LNCAP (cell line): ENCODE measurements around the gene CMSS1.

Experiments
- CTCF ChIP-seq: fragments of 450-650 bp; IDR thresholded peaks from 2 replicates; pipeline ENCODE4 v1.5.1; 2017; ENCODE audit warnings: mild to moderate bottlenecking

Gene CMSS1

GRCh38 chr3:100104442-100104798 is 286.8 kb downstream of the CMSS1 start:
- TF ChIP-seq CTCF: no peak

GRCh38 chr3:100104817-100105413 is 287.3 kb downstream of the CMSS1 start:
- no peak for TF ChIP-seq CTCF

GRCh38 chr3:100105501-100105900 is 287.8 kb downstream of the CMSS1 start:
- no peak for TF ChIP-seq CTCF

GRCh38 chr3:100106094-100106493 is 288.4 kb downstream of the CMSS1 start:
- no peak for TF ChIP-seq CTCF

- TF ChIP-seq CTCF: no peak
These were observed 289.0 kb downstream of the CMSS1 start for GRCh38 chr3:100106531-100107141.

DNA sequence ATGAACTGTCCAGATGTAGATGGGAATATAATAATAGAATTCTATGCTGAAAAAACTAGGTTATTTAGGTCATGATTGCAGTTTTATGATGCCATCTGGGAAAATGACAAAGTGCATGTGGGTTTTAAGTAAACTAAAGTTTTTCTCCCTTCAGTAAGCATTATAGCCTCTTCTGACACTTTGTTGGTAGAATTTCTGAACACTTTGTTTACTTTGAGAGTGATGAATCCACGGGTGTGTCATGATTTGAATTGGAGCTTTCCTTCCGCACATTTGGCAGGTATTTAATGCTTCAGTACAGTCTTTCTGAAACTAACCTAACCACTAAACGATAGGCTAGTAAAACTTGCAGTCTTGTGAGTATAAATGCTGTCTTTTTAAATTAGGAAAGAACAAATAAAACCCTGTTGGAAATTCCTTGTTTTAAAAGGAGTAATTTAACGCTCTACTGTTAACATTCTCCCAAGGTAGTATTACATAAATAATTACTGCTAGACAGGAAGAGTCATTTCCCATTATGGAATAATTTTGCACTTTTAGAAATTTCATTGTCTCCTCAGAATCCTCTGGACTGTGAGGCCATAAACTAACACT is 289.7 kb downstream of the CMSS1 start:
- no peak for TF ChIP-seq CTCF

GRCh38 chr3:100108464-100109079 is 290.9 kb downstream of the CMSS1 start:
- TF ChIP-seq CTCF: no peak
